GM12801 (cell line): ENCODE measurements around the gene ZBTB8B.

ENCODE experiments used
- CTCF ChIP-seq: IDR thresholded peaks from one replicate; pipeline ENCODE4 v1.5.1; 2011; ENCODE audit warnings: control low read depth; ENCODE audit not compliant: insufficient read length; ENCODE audit errors: extremely low read depth

ZBTB8B gene

GRCh38 chr1:32464716-32465577, at the start of gene ZBTB8B:
TSS of gene ZBTB8B (plus strand) at chr1:32465072. CDS start at chr1:32470625, 5,553 bp downstream.
- TF ChIP-seq CTCF, result no peak

- no peak for TF ChIP-seq CTCF
Observed at GRCh38 chr1:32421775-32422174, 43.1 kb upstream of the ZBTB8B start.

- TF ChIP-seq CTCF, result no peak
Observed at GRCh38 chr1:32426489-32427255, 38.2 kb upstream of the ZBTB8B start.

- TF ChIP-seq CTCF, result no peak
Observed at GRCh38 chr1:32427264-32427963, 37.5 kb upstream of the ZBTB8B start.

GRCh38 chr1:32431736-32432400, 33.0 kb upstream of the ZBTB8B start:
- no peak for TF ChIP-seq CTCF

- no peak for TF ChIP-seq CTCF
Observed at GRCh38 chr1:32438136-32438535, 26.7 kb upstream of the ZBTB8B start.
